BLaER1 treated with 17β-estradiol and CSF1 and Interleukin-3, amounts not matched to agents 10 nM and 100 nM (cell line): ENCODE measurements around the gene DDN.

ENCODE experiments used
- H3K27ac ChIP-seq, 11 experiments: shearing (Covaris generic); formaldehyde crosslinking; 2 replicates each; pipeline ENCODE4 v1.8.1; 2022
- H3K27me3 ChIP-seq, 11 experiments: shearing (Covaris generic); formaldehyde crosslinking; 2 replicates each; pipeline ENCODE4 v1.8.1; 2022
- H3K36me3 ChIP-seq, 11 experiments: shearing (Covaris generic); formaldehyde crosslinking; 2 replicates each; pipeline ENCODE4 v1.8.1; 2022
- H3K4me1 ChIP-seq, 10 experiments: shearing (Covaris generic); formaldehyde crosslinking; 2 replicates each; pipeline ENCODE4 v1.8.1; 2022
- H3K4me2 ChIP-seq, 11 experiments: shearing (Covaris generic); formaldehyde crosslinking; 2 replicates each; pipeline ENCODE4 v1.8.1; 2022
- H3K4me3 ChIP-seq, 10 experiments: shearing (Covaris generic); formaldehyde crosslinking; 2 replicates each; pipeline ENCODE4 v1.8.1; 2022
- H3K9ac ChIP-seq, 11 experiments: shearing (Covaris generic); formaldehyde crosslinking; 2 replicates each; pipeline ENCODE4 v1.8.1; 2022
- H3K9me3 ChIP-seq, 11 experiments: shearing (Covaris generic); formaldehyde crosslinking; replicated peaks in 1 of 11; 2 replicates each; pipeline ENCODE4 v1.8.1; 2022
- H4K20me1 ChIP-seq, 11 experiments: shearing (Covaris generic); formaldehyde crosslinking; 2 replicates each; pipeline ENCODE4 v1.8.1; 2022
- Cebpa-rat ChIP-seq, 11 experiments: shearing (Covaris generic); IDR thresholded peaks; 2 replicates each; pipeline ENCODE4 v1.8.1; 2022

The DDN gene

DNA sequence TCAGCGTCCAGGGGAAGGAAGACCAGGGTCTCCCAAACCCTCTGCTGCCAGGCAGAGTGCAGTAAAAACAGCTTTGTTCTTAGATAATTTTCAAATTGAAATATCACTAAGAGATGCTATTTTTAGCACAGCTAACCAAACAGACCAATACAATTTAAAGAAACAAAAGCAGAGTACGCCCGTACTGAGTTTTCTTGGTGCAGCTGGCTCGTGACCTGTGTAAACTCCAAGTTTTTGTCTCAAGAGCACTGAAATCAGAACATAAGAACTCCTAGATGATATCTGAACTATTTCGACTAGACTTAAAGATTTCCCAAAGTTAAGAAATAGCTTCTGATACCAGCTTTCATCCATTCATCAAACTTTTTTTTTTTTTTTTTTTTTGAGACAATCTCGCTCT is 52.2 kb downstream of the DDN start:
- no peak overlapping the region for H3K9ac ChIP-seq
- no peak overlapping the region for H3K4me2 ChIP-seq
- peaks cover 37 to 99% (median 78%) of the 10 kb centered on the region in 11 experiments for H3K36me3 ChIP-seq
- no peaks in the 10 kb centered on the region for H3K9me3 ChIP-seq
- TF ChIP-seq Cebpa-rat (IDR thresholded peaks at IDR 0.05), result no peak
- no peak overlapping the region for H3K4me3 ChIP-seq
- H3K27ac ChIP-seq, result no peak overlapping the region
- H4K20me1 ChIP-seq, result peaks cover 85 to 100% (median 100%) of the 10 kb centered on the region in 11 experiments
- peaks cover 0 to 29% (median 2%) of the 10 kb centered on the region in 10 experiments; a peak in 6 of 20 replicates for H3K4me1 ChIP-seq
- no peaks in the 10 kb centered on the region for H3K27me3 ChIP-seq

DNA sequence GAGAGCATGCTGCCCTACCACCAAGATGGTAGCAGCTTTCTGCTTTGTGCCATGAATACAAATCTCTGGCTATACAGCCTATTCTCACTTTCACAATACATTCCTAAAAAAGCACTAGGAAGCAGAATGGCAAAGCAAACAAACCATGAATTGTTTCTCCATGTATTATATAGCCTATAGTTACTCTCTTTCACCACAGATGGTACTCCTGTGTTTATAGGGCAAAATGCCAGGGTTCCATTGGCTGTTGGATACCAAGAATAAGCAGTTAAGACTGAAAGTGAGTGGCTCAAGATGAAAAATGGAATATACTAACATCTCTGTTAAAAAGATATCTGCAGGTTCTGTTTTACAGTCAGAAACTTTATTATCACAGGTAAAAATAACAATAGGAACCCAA is 53.0 kb downstream of the DDN start:
- H4K20me1 ChIP-seq, result peaks cover 85 to 100% (median 100%) of the 10 kb centered on the region in 11 experiments
- no peak overlapping the region for H3K4me2 ChIP-seq
- H3K4me3 ChIP-seq, result no peak overlapping the region
- peaks cover 38 to 99% (median 73%) of the 10 kb centered on the region in 11 experiments for H3K36me3 ChIP-seq
- TF ChIP-seq Cebpa-rat (IDR thresholded peaks at IDR 0.05), result no peak
- H3K27ac ChIP-seq, result no peak overlapping the region
- no peaks in the 10 kb centered on the region for H3K27me3 ChIP-seq
- no peak overlapping the region for H3K9ac ChIP-seq
- peaks cover 0 to 36% (median 4%) of the 10 kb centered on the region in 10 experiments; a peak in 10 of 20 replicates for H3K4me1 ChIP-seq
- H3K9me3 ChIP-seq, result no peaks in the 10 kb centered on the region
